HG03558 (cell line): Measurements from ENCODE around the gene SMYD5.
"Not testable (repeated sequence)": the region's sequence is repeated elsewhere in the genome, so short reads cannot be mapped to it uniquely, and the experiment has no call there.

ENCODE experiments used
- ATAC-seq: cut with Tn5 transposase; IDR thresholded peaks from one replicate; pipeline ENCODE4 v1.9.1; 2021; ENCODE audit warnings: moderate number of reproducible peaks; ENCODE audit not compliant: unreplicated experiment; ENCODE audit errors: extremely low read depth

Gene SMYD5

GRCh38 chr2:73257425-73258125 lies 43.5 kb downstream of the SMYD5 start:
- ATAC-seq: no peak

- no peak for ATAC-seq
Observed at GRCh38 chr2:73258186-73258912, 44.3 kb downstream of the SMYD5 start.

GRCh38 chr2:73258913-73259215 lies 44.8 kb downstream of the SMYD5 start:
- no peak for ATAC-seq

GRCh38 chr2:73259276-73259675 lies 45.2 kb downstream of the SMYD5 start:
- no peak for ATAC-seq

- ATAC-seq: no peak
Observed at GRCh38 chr2:73259704-73260337, 45.8 kb downstream of the SMYD5 start.

- no peak for ATAC-seq
Observed at GRCh38 chr2:73260338-73260984, 46.4 kb downstream of the SMYD5 start.

- ATAC-seq: no peak
Observed at GRCh38 chr2:73262108-73262651, 48.1 kb downstream of the SMYD5 start.

GRCh38 chr2:73262691-73263429 lies 48.8 kb downstream of the SMYD5 start:
- ATAC-seq: not testable (repeated sequence)

GRCh38 chr2:73263540-73264331 lies 49.7 kb downstream of the SMYD5 start:
- no peak for ATAC-seq

- ATAC-seq: no peak
Observed at GRCh38 chr2:73264332-73264606, 50.2 kb downstream of the SMYD5 start.

GRCh38 chr2:73264783-73265182 lies 50.7 kb downstream of the SMYD5 start:
- no peak for ATAC-seq

- ATAC-seq: no peak
Observed at GRCh38 chr2:73265298-73266060, 51.4 kb downstream of the SMYD5 start.

GRCh38 chr2:73266061-73266901 lies 52.2 kb downstream of the SMYD5 start:
- ATAC-seq: no peak

- no peak for ATAC-seq
Observed at GRCh38 chr2:73267008-73267407, 53.0 kb downstream of the SMYD5 start.

- no peak for ATAC-seq
Observed at GRCh38 chr2:73268366-73268829, 54.4 kb downstream of the SMYD5 start.

- no peak for ATAC-seq
Observed at GRCh38 chr2:73268830-73269685, 55.0 kb downstream of the SMYD5 start.
